ENCODE data around the gene PTPRN2. TPM values are rescaled to one million over a fixed set of nuclear protein-coding genes. Genes with fewer than 3 reads are reported as not detected.
A peak's percentile ranks its signal among the peaks of the same experiment; 100 is the strongest.

PTPRN2 gene
- total and polyA plus RNA-seq, 2 of the 13 experiments (the other 11 are each of a cell fraction or from before 2014, with no cell fraction given) = 2.5 to 24.2 TPM

- Histone ChIP-seq H3K79me2 (ENCODE audit: insufficient read depth, low read length) (peaks cover 31% of the 10 kb centered on the region), H3K9me3 (ENCODE audit: low read length) (no peaks in the 10 kb centered on the region), H3K4me3 (replicated peaks in 1 of 3; ENCODE audit: insufficient read depth in 1 of 3, low read depth in 2 of 3, low read length in 3 of 3) (no peak overlapping the region), H3K27ac (ENCODE audit: extremely low read length, insufficient read depth, low read length) (no peak overlapping the region), H3K4me1 (ENCODE audit: insufficient read depth, low read length) (peaks cover 14% of the 10 kb centered on the region), H2AFZ (ENCODE audit: low read length) (no peak overlapping the region), H3K27me3 (ENCODE audit: control insufficient read depth in 1 of 2, insufficient read depth in 2 of 2, low read length in 2 of 2) (no peaks in the 10 kb centered on the region), H3K4me2 (ENCODE audit: low read depth, low read length) (no peak overlapping the region), H3K36me3 (replicated peaks in 1 of 2; ENCODE audit: control insufficient read depth in 1 of 2, insufficient read depth in 2 of 2, low read length in 2 of 2) (no peaks in the 10 kb centered on the region; a peak in 1 of 5 replicates), H4K20me1 (ENCODE audit: insufficient read depth, low read length) (peaks cover 34% of the 10 kb centered on the region; the same call in 1 of the 2 replicates), H3K9ac (ENCODE audit: insufficient read depth, low read depth, low read length) (no peak overlapping the region)
- 99% methylated on average over 55 of the region's 67 CpGs for WGBS (ENCODE audit: low lambda C conversion rate)
- no peak for DNase-seq (ENCODE audit: low spot score)
- in situ Hi-C loops (cut with HindIII; ENCODE audit: extremely low pct_ligation_motif_present, low pct_unique_long_range_greater_than_20kb) = no loop called here
- no peak for ATAC-seq
- intact Hi-C loops (cut with micrococcal nuclease; ENCODE audit: unreplicated experiment) = no loop called here
- ChIA-PET POLR2A (no interaction called here), CTCF (ENCODE audit: low intra/inter-chr PET ratio, low total read pairs) (no interaction called here)
- BruUV-seq (replicated peaks) = no TSS peak
- 0 out of 2 replicates have a peak, but pooled peaks have one; percentile 11 for TF ChIP-seq ZNF121 (CRISPR knock-in tag; IDR thresholded peaks at IDR 0.05)
- peak; percentile 62 for TF ChIP-seq ZNF770 (CRISPR knock-in tag; IDR thresholded peaks at IDR 0.05)
- no peak for TF ChIP-seq HNRNPLL (IDR thresholded peaks at IDR 0.05; ENCODE audit: low read depth, low read length, poor library complexity, severe bottlenecking)
- no peak for FAIRE-seq
These were observed 18.4 kb downstream of the PTPRN2 start for GRCh38 chr7:158568974-158569857.

- Histone ChIP-seq H3K4me3 (replicated peaks in 1 of 3; ENCODE audit: insufficient read depth in 1 of 3, low read depth in 2 of 3, low read length in 3 of 3) (no peak overlapping the region), H3K4me1 (ENCODE audit: insufficient read depth, low read length) (peaks cover 6% of the 10 kb centered on the region), H3K36me3 (replicated peaks in 1 of 2; ENCODE audit: control insufficient read depth in 1 of 2, insufficient read depth in 2 of 2, low read length in 2 of 2) (peaks cover 0 to 1% of the 10 kb centered on the region in 2 experiments; a peak in 1 of 5 replicates), H3K9ac (ENCODE audit: insufficient read depth, low read depth, low read length) (no peak overlapping the region), H2AFZ (ENCODE audit: low read length) (no peak overlapping the region), H4K20me1 (ENCODE audit: insufficient read depth, low read length) (peaks cover 45% of the 10 kb centered on the region; the same call in 1 of the 2 replicates), H3K4me2 (ENCODE audit: low read depth, low read length) (no peak overlapping the region), H3K9me3 (ENCODE audit: low read length) (no peaks in the 10 kb centered on the region), H3K27ac (ENCODE audit: extremely low read length, insufficient read depth, low read length) (no peak overlapping the region), H3K79me2 (ENCODE audit: insufficient read depth, low read length) (peaks cover 30% of the 10 kb centered on the region), H3K27me3 (ENCODE audit: control insufficient read depth in 1 of 2, insufficient read depth in 2 of 2, low read length in 2 of 2) (no peaks in the 10 kb centered on the region)
- WGBS (ENCODE audit: low lambda C conversion rate) = 98% methylated on average over 8 of the region's 8 CpGs
- ATAC-seq = no peak
- ChIA-PET CTCF (ENCODE audit: low intra/inter-chr PET ratio, low total read pairs) (no interaction called here), POLR2A (no interaction called here)
- no peak for FAIRE-seq
- in situ Hi-C loops (cut with HindIII; ENCODE audit: extremely low pct_ligation_motif_present, low pct_unique_long_range_greater_than_20kb) = no loop called here
- intact Hi-C loops (cut with micrococcal nuclease; ENCODE audit: unreplicated experiment) = no loop called here
- no TSS peak for BruUV-seq (replicated peaks)
- no peak for DNase-seq (ENCODE audit: low spot score)
- TF ChIP-seq GZF1 (CRISPR knock-in tag; IDR thresholded peaks at IDR 0.05) (no peak), SNAPC5 (CRISPR knock-in tag; IDR thresholded peaks at IDR 0.05; ENCODE audit: borderline replicate concordance) (no peak), ISL2 (CRISPR knock-in tag; IDR thresholded peaks at IDR 0.05) (no peak), IKZF4 (CRISPR knock-in tag; IDR thresholded peaks at IDR 0.05; ENCODE audit: borderline replicate concordance, low read depth, not compliant biosample characterization) (no peak), ZFP37 (CRISPR knock-in tag; IDR thresholded peaks at IDR 0.05; ENCODE audit: borderline replicate concordance) (no peak), ZNF609 (CRISPR knock-in tag; IDR thresholded peaks at IDR 0.05; ENCODE audit: borderline replicate concordance) (no peak)
These were observed 20.4 kb downstream of the PTPRN2 start for GRCh38 chr7:158567153-158567603.
